ENCODE data around the gene BMPER. TPM values are rescaled to one million over a fixed set of nuclear protein-coding genes. Genes with fewer than 3 reads are reported as not detected.
A peak's percentile ranks its signal among the peaks of the same experiment; 100 is the strongest.

The BMPER gene
- total RNA-seq (not detected), total RNA-seq (0 to 0.64 (median 0) reads per million in 172 experiments)
- polyA plus RNA-seq (2013, experiment 1 of 2): 0.14 TPM
- 0.18 TPM for polyA plus RNA-seq (2013, experiment 2 of 2)

DNA sequence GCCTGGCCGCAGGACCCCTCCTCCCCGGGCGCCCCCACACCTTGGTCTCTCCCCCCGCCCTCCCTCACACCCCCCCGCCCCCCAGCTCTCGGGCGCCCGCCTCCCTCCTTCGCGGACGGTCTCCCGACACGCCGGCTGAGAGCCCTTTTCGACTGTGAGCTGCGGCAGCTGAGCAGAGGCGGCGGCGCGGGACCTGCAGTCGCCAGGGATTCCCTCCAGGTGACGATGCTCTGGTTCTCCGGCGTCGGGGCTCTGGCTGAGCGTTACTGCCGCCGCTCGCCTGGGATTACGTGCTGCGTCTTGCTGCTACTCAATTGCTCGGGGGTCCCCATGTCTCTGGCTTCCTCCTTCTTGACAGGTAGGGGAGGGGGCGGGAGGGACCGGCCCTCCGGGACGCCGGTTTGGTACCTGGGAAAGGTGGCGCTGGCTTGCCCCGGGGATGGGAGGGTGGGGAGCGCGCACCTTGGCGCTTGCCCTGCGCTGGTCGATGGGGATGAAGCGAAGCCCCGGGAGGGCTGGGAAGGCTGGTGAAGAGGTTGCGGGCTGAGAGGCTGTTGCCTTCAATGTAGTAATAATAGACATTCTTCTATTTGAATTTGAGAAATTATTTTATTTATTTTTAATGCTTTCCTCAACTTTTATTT is at the start of gene BMPER:
Gene BMPER, plus strand, starts transcription at position 151 of the 644 bp plus-strand sequence. Its CDS starts 75 bp downstream, at position 226.
- ChIA-PET POLR2A (no interaction called here), CTCF (no interaction called here)
- Mint-ChIP-seq H3K9me3 (no peaks in the 10 kb centered on the region), H3K4me3 (no peak within 1 kb of the TSS), H3K27me3 (peaks cover 70% of the 10 kb centered on the region), H3K36me3 (ENCODE audit: low read depth) (no peaks in the 10 kb centered on the region), H3K27ac (no peak within 1 kb of the TSS), H3K4me1 (ENCODE audit: low read depth) (peaks cover 4% of the 10 kb centered on the region)
- H3K4me1 ChIP-seq (ENCODE audit: insufficient read depth, low read length): peaks cover 11% of the 10 kb centered on the region
- H3K4me3 ChIP-seq (ENCODE audit: low read length): peak within 1 kb of the TSS; percentile 4
- no peaks in the 10 kb centered on the region for H3K36me3 ChIP-seq (ENCODE audit: insufficient read depth, low read length)
- no peak for ATAC-seq (ENCODE audit: poor library complexity)
- H3K9me3 ChIP-seq (ENCODE audit: control insufficient read depth in 1 of 2, insufficient read depth in 1 of 2, low read length in 2 of 2): peaks cover 0 to 4% of the 10 kb centered on the region in 2 experiments
- DNase-seq: peak in 1 of 14 experiments; percentile 4
- peaks cover 32 to 62% of the 10 kb centered on the region in 2 experiments for H3K27me3 ChIP-seq (ENCODE audit: control insufficient read depth in 1 of 2, insufficient read depth in 2 of 2, low read length in 2 of 2)
- H3K27ac ChIP-seq (ENCODE audit: low read depth in 1 of 2, low read length in 2 of 2): no peak within 1 kb of the TSS
- TF ChIP-seq, protein P1, sequence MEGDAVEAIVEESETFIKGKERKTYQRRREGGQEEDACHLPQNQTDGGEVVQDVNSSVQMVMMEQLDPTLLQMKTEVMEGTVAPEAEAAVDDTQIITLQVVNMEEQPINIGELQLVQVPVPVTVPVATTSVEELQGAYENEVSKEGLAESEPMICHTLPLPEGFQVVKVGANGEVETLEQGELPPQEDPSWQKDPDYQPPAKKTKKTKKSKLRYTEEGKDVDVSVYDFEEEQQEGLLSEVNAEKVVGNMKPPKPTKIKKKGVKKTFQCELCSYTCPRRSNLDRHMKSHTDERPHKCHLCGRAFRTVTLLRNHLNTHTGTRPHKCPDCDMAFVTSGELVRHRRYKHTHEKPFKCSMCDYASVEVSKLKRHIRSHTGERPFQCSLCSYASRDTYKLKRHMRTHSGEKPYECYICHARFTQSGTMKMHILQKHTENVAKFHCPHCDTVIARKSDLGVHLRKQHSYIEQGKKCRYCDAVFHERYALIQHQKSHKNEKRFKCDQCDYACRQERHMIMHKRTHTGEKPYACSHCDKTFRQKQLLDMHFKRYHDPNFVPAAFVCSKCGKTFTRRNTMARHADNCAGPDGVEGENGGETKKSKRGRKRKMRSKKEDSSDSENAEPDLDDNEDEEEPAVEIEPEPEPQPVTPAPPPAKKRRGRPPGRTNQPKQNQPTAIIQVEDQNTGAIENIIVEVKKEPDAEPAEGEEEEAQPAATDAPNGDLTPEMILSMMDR (IDR thresholded peaks at IDR 0.05): no peak
- intact Hi-C loops (cut with DNase I, micrococcal nuclease): no loop called here

DNA sequence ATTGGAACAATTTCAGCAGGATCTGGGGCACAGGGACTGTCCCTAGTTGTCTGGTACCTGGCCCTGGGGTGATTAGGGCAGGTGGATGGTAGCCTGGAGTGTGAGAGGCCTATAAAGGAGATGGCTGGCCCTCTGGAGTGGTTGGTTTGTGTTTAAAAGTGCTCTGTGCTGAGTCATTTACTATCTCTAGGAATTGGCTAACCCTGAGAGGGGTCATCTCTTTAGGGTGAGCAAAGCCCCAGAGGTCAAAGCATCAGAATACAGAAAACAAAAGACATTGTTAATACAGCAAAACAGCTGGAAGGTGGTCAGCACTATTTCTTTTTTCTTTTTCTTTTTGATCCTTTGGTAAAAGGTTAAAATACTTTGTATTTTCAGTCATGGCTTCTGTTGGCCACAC is 43.4 kb upstream of the BMPER start:
- no peaks in the 10 kb centered on the region for H3K9me3 Mint-ChIP-seq
- POLR2A ChIA-PET: no interaction called here
- no peak for DNase-seq
- H3K27ac Mint-ChIP-seq: no peak overlapping the region
- no peaks in the 10 kb centered on the region for H3K36me3 ChIP-seq (ENCODE audit: insufficient read depth, low read length)
- intact Hi-C loops (cut with DNase I, micrococcal nuclease): no loop called here
- H3K36me3 Mint-ChIP-seq (ENCODE audit: low read depth): no peaks in the 10 kb centered on the region
- H3K4me1 ChIP-seq (ENCODE audit: insufficient read depth, low read length): no peaks in the 10 kb centered on the region
- ATAC-seq (ENCODE audit: poor library complexity): no peak
- peaks cover 15% of the 10 kb centered on the region for H3K27me3 Mint-ChIP-seq
- no peaks in the 10 kb centered on the region for H3K27me3 ChIP-seq (ENCODE audit: control insufficient read depth in 1 of 2, insufficient read depth in 2 of 2, low read length in 2 of 2)
- H3K27ac ChIP-seq (ENCODE audit: low read depth in 1 of 2, low read length in 2 of 2): no peak overlapping the region
- H3K4me3 Mint-ChIP-seq: no peak overlapping the region
- CTCF ChIA-PET: no interaction called here
- H3K4me1 Mint-ChIP-seq (ENCODE audit: low read depth): no peaks in the 10 kb centered on the region
- H3K4me3 ChIP-seq (ENCODE audit: low read length): no peak overlapping the region
- H3K9me3 ChIP-seq (ENCODE audit: control insufficient read depth in 1 of 2, insufficient read depth in 1 of 2, low read length in 2 of 2): no peaks in the 10 kb centered on the region
- TF ChIP-seq, protein P1 (IDR thresholded peaks at IDR 0.05): no peak

DNA sequence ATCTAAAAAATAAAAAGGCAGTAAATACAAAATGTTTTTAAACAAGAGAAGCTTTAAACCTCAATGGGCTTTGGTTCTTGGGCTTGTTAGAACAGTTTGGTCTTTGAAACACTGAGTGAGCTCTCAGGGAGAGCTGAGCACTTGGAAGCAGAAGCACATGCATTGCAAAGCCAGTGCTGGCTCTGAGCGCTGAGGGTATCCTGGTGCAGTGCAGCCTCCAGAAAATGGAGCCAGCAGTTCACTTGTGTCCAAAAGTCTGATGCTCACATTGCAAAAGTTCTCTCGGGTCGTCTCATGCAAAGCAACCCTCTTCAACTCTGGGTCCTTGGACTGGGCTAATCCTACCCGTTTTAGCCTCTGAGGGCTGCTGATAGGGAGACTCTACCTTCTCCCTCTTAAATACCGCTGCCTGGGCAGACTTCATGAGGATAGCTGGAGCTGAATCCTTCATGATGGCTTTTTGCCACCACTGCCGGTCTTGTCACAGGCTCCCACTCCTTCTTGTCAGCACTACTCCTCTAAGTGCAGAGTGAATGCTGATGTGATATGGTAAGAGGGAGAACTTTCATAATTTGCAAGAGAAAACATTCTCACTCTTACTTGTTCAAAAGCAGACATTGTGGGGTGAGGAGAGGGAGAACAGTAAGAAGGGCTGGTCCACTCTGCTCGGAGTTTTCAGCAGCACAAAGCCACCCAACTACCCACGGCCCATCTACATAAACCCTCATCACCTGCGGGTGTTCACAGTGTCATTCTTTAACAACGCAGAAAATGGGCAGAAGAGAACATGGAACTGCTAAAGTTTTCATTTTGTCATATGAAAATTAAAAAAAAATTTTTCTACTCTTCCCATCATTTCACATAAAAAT is 42.2 kb upstream of the BMPER start:
- Mint-ChIP-seq H3K9me3 (no peaks in the 10 kb centered on the region), H3K4me1 (ENCODE audit: low read depth) (no peaks in the 10 kb centered on the region), H3K27ac (no peak overlapping the region), H3K36me3 (ENCODE audit: low read depth) (no peaks in the 10 kb centered on the region), H3K4me3 (no peak overlapping the region), H3K27me3 (peaks cover 6% of the 10 kb centered on the region)
- DNase-seq (no peak), ATAC-seq (ENCODE audit: poor library complexity) (no peak)
- H3K36me3 ChIP-seq (ENCODE audit: insufficient read depth, low read length): no peaks in the 10 kb centered on the region
- H3K27me3 ChIP-seq (ENCODE audit: control insufficient read depth in 1 of 2, insufficient read depth in 2 of 2, low read length in 2 of 2): no peaks in the 10 kb centered on the region
- no peaks in the 10 kb centered on the region for H3K4me1 ChIP-seq (ENCODE audit: insufficient read depth, low read length)
- no peak overlapping the region for H3K4me3 ChIP-seq (ENCODE audit: low read length)
- intact Hi-C loops (cut with DNase I, micrococcal nuclease): no loop called here
- no peak overlapping the region for H3K27ac ChIP-seq (ENCODE audit: low read depth in 1 of 2, low read length in 2 of 2)
- H3K9me3 ChIP-seq (ENCODE audit: control insufficient read depth in 1 of 2, insufficient read depth in 1 of 2, low read length in 2 of 2): no peaks in the 10 kb centered on the region
- POLR2A ChIA-PET: no interaction called here
- CTCF ChIA-PET: interaction anchor here (0.6 kb wide), 1 partner anchor 1925 kb away, joined by 3 read pairs; no protein-coding TSS in a partner anchor
- TF ChIP-seq, protein P1 (IDR thresholded peaks at IDR 0.05): no peak
